GM13977 (cell line): ENCODE results near the gene PRKAR1B.

Experiments used
- DNase-seq: peaks from one replicate; pipeline ENCODE4 v3.0.0; 2012; ENCODE audit warnings: low spot score
- CTCF ChIP-seq: IDR thresholded peaks from 2 replicates; pipeline ENCODE4 v1.5.1; 2012; ENCODE audit warnings: mild to moderate bottlenecking, control low read depth; ENCODE audit not compliant: insufficient read depth; ENCODE audit errors: extremely low read depth, missing control alignments
- in situ Hi-C: fragments of 300-500 bp; cut with MboI; formaldehyde crosslinking; loops from one replicate; pipeline ENCODE4 v1.12.0; 2022; ENCODE audit warnings: low sequenced_read_pairs, low pct_unique_long_range_greater_than_20kb, mixed read lengths, inconsistent platforms; ENCODE audit not compliant: unreplicated experiment

PRKAR1B gene

DNA sequence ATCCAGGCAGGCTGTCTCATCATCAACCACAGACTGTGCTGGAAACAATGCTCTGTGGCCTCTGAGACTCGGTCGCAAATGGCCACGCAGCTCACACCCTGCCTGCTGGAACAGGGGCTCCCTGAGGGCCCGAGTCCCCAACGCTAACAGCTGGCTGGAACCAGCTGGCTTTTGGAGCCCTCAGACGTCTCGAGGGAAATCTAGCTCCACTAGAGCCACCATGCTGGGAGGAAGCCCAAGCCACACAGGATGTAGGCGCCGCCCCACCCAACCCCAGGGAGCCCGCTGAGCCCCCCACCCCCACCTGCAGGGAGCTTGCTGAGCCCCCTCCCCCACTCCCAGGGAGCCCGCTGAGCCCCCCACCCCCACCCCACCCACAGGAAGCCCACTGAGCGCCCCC lies 186.1 kb downstream of the PRKAR1B start:
- DNase-seq, result no peak
- in situ Hi-C loops, result no loop called here
- TF ChIP-seq CTCF, result no peak

DNA sequence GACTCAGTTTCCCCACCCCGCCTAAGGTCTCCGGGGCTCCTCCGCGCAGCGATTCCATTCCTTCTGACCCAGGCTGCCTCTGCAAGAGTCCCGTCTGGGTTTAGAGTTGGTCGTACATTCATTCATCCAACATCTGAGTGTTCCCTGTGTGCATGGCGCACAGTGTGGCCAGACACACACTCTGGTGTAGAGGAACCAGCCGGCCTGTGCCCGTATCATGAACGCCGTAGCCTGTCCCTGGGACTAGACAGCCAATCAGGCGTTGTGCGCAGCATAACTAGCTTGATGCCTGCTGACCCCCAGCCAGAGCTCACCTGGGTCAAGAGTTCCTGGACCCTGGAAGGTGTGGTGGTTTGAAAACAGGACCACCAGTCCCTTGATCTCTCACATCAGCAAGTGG lies 186.5 kb downstream of the PRKAR1B start:
- TF ChIP-seq CTCF, result no peak

DNA sequence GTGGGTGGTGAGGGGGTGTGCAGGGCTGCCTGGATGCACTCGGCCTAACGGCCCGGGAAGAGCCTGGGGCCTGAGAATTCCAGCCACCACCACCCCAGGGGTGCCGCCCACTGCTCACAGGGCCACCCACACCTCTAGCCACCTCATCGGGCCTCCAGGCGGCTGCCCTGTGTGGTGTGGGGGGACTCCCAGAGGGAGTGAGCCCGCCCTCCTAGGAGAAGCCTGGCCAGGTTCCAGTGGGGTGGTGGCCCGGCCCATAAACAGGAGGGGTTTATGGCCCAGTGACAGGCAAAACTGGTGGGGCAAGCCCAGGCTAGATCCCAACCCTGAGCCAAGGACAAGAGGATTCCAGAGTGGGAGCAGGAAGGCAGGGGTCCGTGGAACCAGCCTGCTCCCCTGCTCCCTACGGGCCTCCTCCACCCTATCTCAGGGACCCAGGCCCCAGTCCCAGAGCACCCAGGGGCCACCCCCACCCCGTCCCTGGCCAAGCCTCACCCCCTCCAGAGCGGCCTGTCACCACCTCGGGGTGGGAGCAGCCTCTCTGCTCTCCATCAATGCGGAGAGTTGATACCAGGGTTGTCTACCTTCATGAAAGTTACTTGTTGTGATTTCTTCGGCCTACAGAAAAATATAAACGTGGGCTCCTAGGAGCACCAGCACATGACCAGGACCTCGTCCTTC lies 187.2 kb downstream of the PRKAR1B start:
- no peak for TF ChIP-seq CTCF
- in situ Hi-C loops, result no loop called here
- DNase-seq, result no peak

More for the DNA sequence above, 186.5 kb downstream of the PRKAR1B start:
- no peak for DNase-seq
- in situ Hi-C loops, result no loop called here

DNA sequence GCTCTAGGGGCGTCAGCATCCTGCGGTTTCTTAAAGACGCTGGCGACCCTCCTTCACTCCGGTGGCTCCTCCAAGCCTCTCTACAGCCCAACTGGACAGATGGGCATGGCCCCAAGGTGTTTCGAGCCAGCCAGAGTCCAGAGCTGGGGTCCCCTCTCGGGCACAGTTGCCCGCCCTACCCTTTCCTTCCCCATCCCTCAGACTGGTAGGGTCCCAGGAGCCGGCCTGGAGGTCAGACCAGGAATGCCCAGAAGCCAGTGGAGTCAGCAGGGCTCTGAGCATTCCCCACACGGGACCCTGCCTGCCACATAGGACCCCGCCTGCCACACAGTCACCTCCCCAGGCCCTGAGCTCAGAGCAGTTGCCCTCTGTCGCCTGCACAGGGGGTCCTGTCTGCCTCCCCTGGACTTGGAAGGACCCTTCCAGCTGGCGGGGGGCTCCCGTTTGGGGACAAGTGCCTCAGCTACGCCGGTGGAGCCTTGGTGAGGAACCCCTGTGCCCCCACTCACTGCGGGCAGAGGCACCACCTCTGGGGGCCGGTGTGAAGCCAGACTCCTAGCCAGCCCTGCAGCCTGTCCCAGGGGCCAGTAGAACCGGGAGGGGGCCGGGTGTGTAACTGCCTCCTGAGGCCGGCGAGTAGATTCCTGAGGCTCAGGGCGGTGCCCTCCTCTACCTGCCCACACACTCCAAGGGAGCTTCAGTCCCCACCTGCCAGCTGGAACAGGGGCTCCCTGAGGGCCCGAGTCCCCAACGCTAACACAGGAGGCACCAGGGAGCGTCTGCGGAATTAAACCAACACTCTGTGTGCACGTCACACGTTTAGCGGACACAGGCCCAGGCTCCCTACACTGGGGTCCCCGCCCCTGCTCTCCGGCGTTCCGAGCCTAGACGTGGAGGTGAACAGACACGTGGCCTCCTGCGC lies 188.1 kb downstream of the PRKAR1B start:
- no peak for TF ChIP-seq CTCF
- in situ Hi-C loops, result no loop called here
- no peak for DNase-seq

GRCh38 chr7:537911-538634 lies 189.0 kb downstream of the PRKAR1B start:
- no peak for DNase-seq
- TF ChIP-seq CTCF, result no peak
- in situ Hi-C loops, result no loop called here

DNA sequence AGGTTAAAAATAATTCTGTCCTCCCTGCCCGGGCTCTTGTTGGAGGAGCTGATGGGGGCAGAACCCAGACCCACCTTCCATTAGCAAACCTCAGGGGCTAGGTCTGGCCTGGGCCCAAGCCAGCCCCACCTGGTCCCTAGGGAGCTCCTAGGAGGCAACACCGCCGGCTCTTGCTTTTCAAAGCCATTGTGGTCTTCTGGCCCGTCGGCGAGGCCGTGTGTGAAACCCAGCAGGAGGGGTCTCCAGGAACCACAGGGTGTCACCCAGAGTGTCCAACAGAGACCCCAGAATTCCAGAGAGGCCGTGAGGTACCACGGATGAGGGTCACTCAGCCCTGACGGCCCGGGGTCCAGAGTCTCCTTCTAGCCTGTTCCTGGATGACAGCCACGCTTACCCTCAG lies 190.8 kb downstream of the PRKAR1B start:
- in situ Hi-C loops, result no loop called here
- TF ChIP-seq CTCF, result no peak
- no peak for DNase-seq
